Endothelial cell of umbilical vein (primary cell): ENCODE data around the gene ANKFN1. TPM values are rescaled to one million over a fixed set of nuclear protein-coding genes. Genes with fewer than 3 reads are reported as not detected.

ENCODE experiments used
- BruUV-seq: library from RNA; stranded (reverse); fragments of 400-500 nt; replicated peaks from 2 replicates; lab custom pipeline; 2021; lab: Mats Ljungman, UMichigan
- CTCF ChIA-PET: fragments of 300-600, 350-600 bp; sonication (Branson Sonifier 250); formaldehyde crosslinking; loops from one replicate; lab custom pipeline; 2021; ENCODE audit warnings: antibody characterized with exemption, inconsistent platforms; lab: Charles Lee
- POLR2A ChIA-PET: fragments of 300-600, 350-600 bp; sonication (Branson Sonifier 250); formaldehyde crosslinking; loops from one replicate; lab custom pipeline; 2021; ENCODE audit warnings: antibody characterized with exemption, inconsistent platforms; lab: Charles Lee
- DNase-seq: peaks from one replicate; pipeline ENCODE4 v3.0.0-alpha.2; 2011; ENCODE audit warnings: low read depth, low spot score
- FAIRE-seq: peaks from 2 replicates; lab custom pipeline; 2011; peaks lifted over from hg19 to GRCh38; lab: Jason Lieb, UNC
- H2AFZ ChIP-seq: 2 replicates; pipeline ENCODE4 v1.6.0; 2012; ENCODE audit warnings: low read depth, low read length, control low read depth, inconsistent platforms
- H3K27ac ChIP-seq: 2 replicates; pipeline ENCODE4 v1.5.1; 2011; ENCODE audit warnings: low read depth, mild to moderate bottlenecking, control low read depth, low read length, moderate library complexity; ENCODE audit not compliant: insufficient read depth
- H3K27me3 ChIP-seq, 2 experiments: 2 replicates each; pipeline versions ENCODE4 v1.6.0 to v1.6.1; 2011; ENCODE audit warnings: low read length in 2 of 2, mixed read lengths in 1 of 2; ENCODE audit not compliant: control insufficient read depth in 2 of 2, insufficient read depth in 2 of 2
- H3K36me3 ChIP-seq, 2 experiments: 2 replicates in 1 of 2; 3 replicates in 1 of 2; pipeline ENCODE4 v1.5.1; 2011; ENCODE audit warnings: low read length in 2 of 2, mild to moderate bottlenecking in 1 of 2, moderate library complexity in 1 of 2; ENCODE audit not compliant: control insufficient read depth in 2 of 2, insufficient read depth in 2 of 2; ENCODE audit errors: extremely low read depth in 1 of 2
- H3K4me1 ChIP-seq: 3 replicates; pipeline ENCODE4 v1.5.1; 2011; ENCODE audit warnings: mild to moderate bottlenecking, low read length; ENCODE audit not compliant: control insufficient read depth, insufficient read depth; ENCODE audit errors: extremely low read depth
- H3K4me2 ChIP-seq: 2 replicates; pipeline ENCODE4 v1.6.1; 2011; ENCODE audit warnings: low read length, control low read depth, mixed read lengths; ENCODE audit not compliant: insufficient read depth
- H3K4me3 ChIP-seq, 3 experiments: fragments of 200-600 bp in 1 of 3; sonication (generic), shearing (Covaris generic) in 1 of 3; replicated peaks in 1 of 3; 2 replicates each; pipeline ENCODE4 v1.5.1; 2011 to 2016; ENCODE audit warnings: control low read depth in 3 of 3, low read length in 3 of 3, mild to moderate bottlenecking in 2 of 3, inconsistent platforms in 1 of 3, low read depth in 1 of 3, moderate library complexity in 1 of 3; ENCODE audit not compliant: insufficient read depth in 1 of 3
- H3K79me2 ChIP-seq: 2 replicates; pipeline ENCODE4 v1.6.0; 2012; ENCODE audit warnings: low read length, inconsistent platforms; ENCODE audit not compliant: control insufficient read depth, insufficient read depth
- H3K9ac ChIP-seq: replicated peaks from 2 replicates; pipeline ENCODE3; 2011; ENCODE audit warnings: low read length, control low read depth; ENCODE audit not compliant: insufficient read depth; ENCODE audit errors: extremely low read depth
- H3K9me1 ChIP-seq: replicated peaks from 3 replicates; pipeline ENCODE4 v1.6.0; 2011; ENCODE audit warnings: mild to moderate bottlenecking, low read length; ENCODE audit not compliant: control insufficient read depth, insufficient read depth; ENCODE audit errors: extremely low read depth
- H3K9me3 ChIP-seq: replicated peaks from 2 replicates; pipeline ENCODE4 v1.5.1; 2012; ENCODE audit warnings: low read length, inconsistent platforms; ENCODE audit not compliant: control insufficient read depth, insufficient read depth
- H4K20me1 ChIP-seq: replicated peaks from 2 replicates; pipeline ENCODE3; 2011; ENCODE audit warnings: mild to moderate bottlenecking, low read length; ENCODE audit not compliant: control insufficient read depth, insufficient read depth; ENCODE audit errors: extremely low read depth
- EZH2 ChIP-seq: IDR thresholded peaks from 2 replicates; pipeline ENCODE4 v1.6.1; 2012; ENCODE audit warnings: borderline replicate concordance, low read depth, mild to moderate bottlenecking, moderate library complexity, low read length, inconsistent platforms; ENCODE audit not compliant: severe bottlenecking
- FOS ChIP-seq: IDR thresholded peaks from 2 replicates; pipeline ENCODE4 v1.6.1; 2011; ENCODE audit warnings: mild to moderate bottlenecking, low read length, moderate library complexity, borderline replicate concordance; ENCODE audit not compliant: insufficient read depth
- JUN ChIP-seq: IDR thresholded peaks from 2 replicates; pipeline ENCODE4 v1.6.1; 2011; ENCODE audit warnings: borderline replicate concordance, low read depth; ENCODE audit not compliant: insufficient read length, insufficient read depth
- MYC ChIP-seq: IDR thresholded peaks from one replicate; pipeline ENCODE4 v1.6.1; 2011; ENCODE audit warnings: mild to moderate bottlenecking, low read depth, low read length
- POLR2AphosphoS5 ChIP-seq: IDR thresholded peaks from 2 replicates; pipeline ENCODE4 v1.6.1; 2012; ENCODE audit warnings: low read depth, mild to moderate bottlenecking, control low read depth, low read length, moderate library complexity; ENCODE audit not compliant: insufficient read depth
- dilution Hi-C: fragments of 300-500 bp; cut with MboI; formaldehyde crosslinking; loops from one replicate; pipeline ENCODE4 v1.15.0; 2019; ENCODE audit warnings: low sequenced_read_pairs; ENCODE audit not compliant: extremely low pct_ligation_motif_present
- intact Hi-C: fragments of 100-400 bp; cut with micrococcal nuclease; formaldehyde crosslinking; loops from one replicate; pipeline ENCODE4 v1.10.0; 2022
- polyA plus RNA-seq, 4 experiments: library from polyadenylated mRNA; depleted of rRNA in 3 of 4; stranded (reverse) in 3 of 4; unstranded in 1 of 4; fragments of >200 nt; gene quantifications; 2 replicates each; pipeline versions ENCODE4 v1.2.1 to v1.2.3, GENCODE V29; 2011 to 2012; ENCODE audit warnings: missing spikeins in 1 of 4
- total RNA-seq: library from RNA; stranded (reverse); gene quantifications from 2 replicates; pipeline ENCODE4 v1.2.3, GENCODE V29; 2021
- TF ChIP-seq, protein P1 (sequence below), 2 donors: IDR thresholded peaks; 1 replicate in 1 of 2; 2 replicates in 1 of 2; pipeline ENCODE4 v1.5.1; 2011; ENCODE audit warnings: low read length in 2 of 2, mild to moderate bottlenecking in 2 of 2, moderate library complexity in 2 of 2, control low read depth in 1 of 2, inconsistent platforms in 1 of 2, low read depth in 1 of 2; ENCODE audit not compliant: insufficient read depth in 1 of 2; ENCODE audit errors: extremely low read depth in 1 of 2

ANKFN1 gene
- total and polyA plus RNA-seq, 2 donors (not counting 3 experiments of a cell fraction or from before 2014, with no cell fraction given) = 0.15 TPM; not detected in 1

- no peaks in the 10 kb centered on the region for H3K27me3 ChIP-seq
- no peak overlapping the region for H3K4me3 ChIP-seq
- intact Hi-C loops = no loop called here
- FAIRE-seq (no peak), DNase-seq (no peak)
- H3K4me1 ChIP-seq = no peaks in the 10 kb centered on the region
- no TSS peak for BruUV-seq
- dilution Hi-C loops = no loop called here
- H3K36me3 ChIP-seq = no peaks in the 10 kb centered on the region
- no peak overlapping the region for H3K4me2 ChIP-seq
- no peak overlapping the region for H3K9ac ChIP-seq
- TF ChIP-seq POLR2AphosphoS5 = no peak
- no peak for TF ChIP-seq MYC
- TF ChIP-seq EZH2 = no peak
- TF ChIP-seq JUN = no peak
- TF ChIP-seq, protein P1, sequence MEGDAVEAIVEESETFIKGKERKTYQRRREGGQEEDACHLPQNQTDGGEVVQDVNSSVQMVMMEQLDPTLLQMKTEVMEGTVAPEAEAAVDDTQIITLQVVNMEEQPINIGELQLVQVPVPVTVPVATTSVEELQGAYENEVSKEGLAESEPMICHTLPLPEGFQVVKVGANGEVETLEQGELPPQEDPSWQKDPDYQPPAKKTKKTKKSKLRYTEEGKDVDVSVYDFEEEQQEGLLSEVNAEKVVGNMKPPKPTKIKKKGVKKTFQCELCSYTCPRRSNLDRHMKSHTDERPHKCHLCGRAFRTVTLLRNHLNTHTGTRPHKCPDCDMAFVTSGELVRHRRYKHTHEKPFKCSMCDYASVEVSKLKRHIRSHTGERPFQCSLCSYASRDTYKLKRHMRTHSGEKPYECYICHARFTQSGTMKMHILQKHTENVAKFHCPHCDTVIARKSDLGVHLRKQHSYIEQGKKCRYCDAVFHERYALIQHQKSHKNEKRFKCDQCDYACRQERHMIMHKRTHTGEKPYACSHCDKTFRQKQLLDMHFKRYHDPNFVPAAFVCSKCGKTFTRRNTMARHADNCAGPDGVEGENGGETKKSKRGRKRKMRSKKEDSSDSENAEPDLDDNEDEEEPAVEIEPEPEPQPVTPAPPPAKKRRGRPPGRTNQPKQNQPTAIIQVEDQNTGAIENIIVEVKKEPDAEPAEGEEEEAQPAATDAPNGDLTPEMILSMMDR (IDR thresholded peaks at IDR 0.05; ENCODE audit: extremely low read depth in 1 of 2, insufficient read depth in 1 of 2, low read depth in 1 of 2, low read length in 2 of 2) = no peak
- TF ChIP-seq FOS = no peak
- H2AFZ ChIP-seq = no peak overlapping the region
- ChIA-PET CTCF (interaction anchor here (0.7 kb wide), 1 partner anchor 819 kb away, joined by 5 read pairs; no protein-coding TSS in a partner anchor), POLR2A (no interaction called here)
- H3K79me2 ChIP-seq = no peaks in the 10 kb centered on the region
- no peaks in the 10 kb centered on the region for H4K20me1 ChIP-seq
- no peak overlapping the region for H3K27ac ChIP-seq
- no peaks in the 10 kb centered on the region for H3K9me1 ChIP-seq
- no peaks in the 10 kb centered on the region for H3K9me3 ChIP-seq
Measured at GRCh38 chr17:56436142-56436541, 282.9 kb downstream of the ANKFN1 start.
